PC-9 (cell line): ENCODE data around the gene HIF1A. TPM values are rescaled to one million over a fixed set of nuclear protein-coding genes. Genes with fewer than 3 reads are reported as not detected.

Source experiments
- BruUV-seq: library from RNA; stranded (reverse); fragments of 400-500 nt; replicated peaks from 2 replicates; lab custom pipeline; 2021; lab: Mats Ljungman, UMichigan
- CTCF ChIA-PET: fragments of 300-600 bp; sonication (Branson Sonifier 250); formaldehyde crosslinking; loops from one replicate; lab custom pipeline; 2022; ENCODE audit warnings: antibody characterized with exemption; lab: Charles Lee
- POLR2A ChIA-PET: fragments of 300-600 bp; sonication (Branson Sonifier 250); formaldehyde crosslinking; loops from one replicate; lab custom pipeline; 2022; ENCODE audit warnings: antibody characterized with exemption; ENCODE audit not compliant: unreplicated experiment; lab: Charles Lee
- DNase-seq, 2 experiments: peaks; one replicate each; pipeline versions ENCODE4 v3.0.0 to v3.0.0-alpha.2; 2015 to 2022; ENCODE audit warnings: mixed read lengths in 1 of 2
- H2AFZ ChIP-seq: fragments of 200-600 bp; sonication (generic); 2 replicates; pipeline ENCODE4 v1.8.1; 2017; ENCODE audit warnings: antibody characterized with exemption
- H3F3A ChIP-seq: fragments of 200-600 bp; sonication (generic); 2 replicates; pipeline ENCODE4 v1.8.1; 2017; ENCODE audit warnings: antibody characterized with exemption, mild to moderate bottlenecking, low read depth; ENCODE audit not compliant: insufficient read depth
- H3K27ac ChIP-seq: fragments of 200-600 bp; sonication (generic); 2 replicates; pipeline ENCODE4 v1.6.1; 2016; ENCODE audit warnings: mixed run types
- H3K27me3 ChIP-seq: fragments of 200-600 bp; sonication (generic); 2 replicates; pipeline ENCODE4 v1.6.1; 2016; ENCODE audit warnings: low read depth, mixed run types; ENCODE audit not compliant: insufficient read depth
- H3K36me3 ChIP-seq: fragments of 200-600 bp; sonication (generic); 2 replicates; pipeline ENCODE4 v1.6.1; 2016; ENCODE audit warnings: low read depth, mixed run types
- H3K4me1 ChIP-seq: fragments of 200-600 bp; sonication (generic); replicated peaks from 2 replicates; pipeline ENCODE4 v1.6.1; 2016; ENCODE audit warnings: mixed run types; ENCODE audit not compliant: insufficient read depth
- H3K4me2 ChIP-seq: fragments of 200-600 bp; sonication (generic); 2 replicates; pipeline ENCODE4 v1.6.1; 2017; ENCODE audit warnings: mixed run types
- H3K4me3 ChIP-seq: fragments of 200-600 bp; sonication (generic); 2 replicates; pipeline ENCODE4 v1.6.1; 2016; ENCODE audit warnings: mixed run types
- H3K79me2 ChIP-seq: fragments of 200-600 bp; sonication (generic); 2 replicates; pipeline ENCODE4 v1.6.1; 2017; ENCODE audit warnings: low read depth, mixed run types
- H3K9me2 ChIP-seq: fragments of 200-600 bp; sonication (generic); 2 replicates; pipeline ENCODE4 v1.8.1; 2017; ENCODE audit warnings: mild to moderate bottlenecking; ENCODE audit not compliant: insufficient read depth
- H3K9me3 ChIP-seq: fragments of 200-600 bp; sonication (generic); 2 replicates; pipeline ENCODE4 v1.8.1; 2016; ENCODE audit warnings: low read depth; ENCODE audit not compliant: insufficient read depth
- H4K20me1 ChIP-seq: fragments of 200-600 bp; sonication (generic); 2 replicates; pipeline ENCODE4 v1.8.1; 2017; ENCODE audit not compliant: insufficient read depth
- EZH2 ChIP-seq: fragments of 200-600 bp; sonication (generic); IDR thresholded peaks from 2 replicates; pipeline ENCODE4 v1.8.0; 2017; ENCODE audit warnings: antibody characterized with exemption, low read depth
- intact Hi-C: fragments of 100-400 bp; cut with micrococcal nuclease; formaldehyde crosslinking; loops from one replicate; pipeline ENCODE4 v1.10.0; 2022; ENCODE audit not compliant: unreplicated experiment
- total RNA-seq: library from RNA; stranded (reverse); gene quantifications from 2 replicates; pipeline ENCODE4 v1.2.3, GENCODE V29; 2021
- TF ChIP-seq, protein P1 (sequence below): fragments of 200-600 bp; sonication (generic); conservative IDR thresholded peaks from 2 replicates; pipeline ENCODE4 v1.6.1; 2017; ENCODE audit warnings: mixed run types, antibody characterized with exemption, mild to moderate bottlenecking, moderate library complexity

Gene HIF1A
- total RNA-seq, 1 experiment from 2014 or later, result 146 TPM

DNA sequence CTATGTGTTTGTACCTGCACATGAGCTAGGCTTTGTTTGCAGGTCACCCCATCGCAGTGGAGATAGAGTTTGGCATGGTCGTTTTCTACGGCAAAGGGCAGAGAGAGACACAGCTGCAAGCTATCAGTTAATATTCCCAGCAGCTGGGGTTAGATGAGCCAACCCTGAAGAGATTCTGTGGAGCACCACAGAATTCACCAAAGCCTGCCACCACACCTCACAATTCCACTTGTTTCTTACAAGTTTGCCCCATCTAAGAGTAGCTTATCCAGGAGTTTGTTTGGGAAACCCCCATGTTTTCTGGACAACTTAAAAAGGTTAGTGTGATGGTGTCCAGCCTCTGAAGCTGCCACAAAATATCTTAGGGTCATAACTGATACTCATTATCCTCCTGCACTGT, 20.0 kb upstream of the HIF1A start:
- H3K27ac ChIP-seq, result no peak overlapping the region
- no peaks in the 10 kb centered on the region for H3K36me3 ChIP-seq
- H3K9me2 ChIP-seq, result no peaks in the 10 kb centered on the region; the same call in 1 of the 2 replicates
- no TSS peak for BruUV-seq
- no peaks in the 10 kb centered on the region for H3K27me3 ChIP-seq
- H3K79me2 ChIP-seq, result no peaks in the 10 kb centered on the region
- no peak overlapping the region for H3K4me3 ChIP-seq
- 0 out of 2 replicates have a peak, but pooled peaks cover 4% of the 10 kb centered on the region for H3F3A ChIP-seq
- H3K4me2 ChIP-seq, result no peak overlapping the region
- ChIA-PET POLR2A (interaction anchor here (0.6 kb wide), 1 partner anchor 87 kb away, joined by 5 read pairs; the partner anchor contains the start of gene SNAPC1), CTCF (no interaction called here)
- no peaks in the 10 kb centered on the region for H3K9me3 ChIP-seq
- no peak overlapping the region for H2AFZ ChIP-seq
- intact Hi-C loops, result no loop called here
- no peaks in the 10 kb centered on the region for H3K4me1 ChIP-seq
- no peak for DNase-seq
- H4K20me1 ChIP-seq, result no peaks in the 10 kb centered on the region
- TF ChIP-seq, protein P1, sequence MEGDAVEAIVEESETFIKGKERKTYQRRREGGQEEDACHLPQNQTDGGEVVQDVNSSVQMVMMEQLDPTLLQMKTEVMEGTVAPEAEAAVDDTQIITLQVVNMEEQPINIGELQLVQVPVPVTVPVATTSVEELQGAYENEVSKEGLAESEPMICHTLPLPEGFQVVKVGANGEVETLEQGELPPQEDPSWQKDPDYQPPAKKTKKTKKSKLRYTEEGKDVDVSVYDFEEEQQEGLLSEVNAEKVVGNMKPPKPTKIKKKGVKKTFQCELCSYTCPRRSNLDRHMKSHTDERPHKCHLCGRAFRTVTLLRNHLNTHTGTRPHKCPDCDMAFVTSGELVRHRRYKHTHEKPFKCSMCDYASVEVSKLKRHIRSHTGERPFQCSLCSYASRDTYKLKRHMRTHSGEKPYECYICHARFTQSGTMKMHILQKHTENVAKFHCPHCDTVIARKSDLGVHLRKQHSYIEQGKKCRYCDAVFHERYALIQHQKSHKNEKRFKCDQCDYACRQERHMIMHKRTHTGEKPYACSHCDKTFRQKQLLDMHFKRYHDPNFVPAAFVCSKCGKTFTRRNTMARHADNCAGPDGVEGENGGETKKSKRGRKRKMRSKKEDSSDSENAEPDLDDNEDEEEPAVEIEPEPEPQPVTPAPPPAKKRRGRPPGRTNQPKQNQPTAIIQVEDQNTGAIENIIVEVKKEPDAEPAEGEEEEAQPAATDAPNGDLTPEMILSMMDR, result no peak
- TF ChIP-seq EZH2, result no peak

DNA sequence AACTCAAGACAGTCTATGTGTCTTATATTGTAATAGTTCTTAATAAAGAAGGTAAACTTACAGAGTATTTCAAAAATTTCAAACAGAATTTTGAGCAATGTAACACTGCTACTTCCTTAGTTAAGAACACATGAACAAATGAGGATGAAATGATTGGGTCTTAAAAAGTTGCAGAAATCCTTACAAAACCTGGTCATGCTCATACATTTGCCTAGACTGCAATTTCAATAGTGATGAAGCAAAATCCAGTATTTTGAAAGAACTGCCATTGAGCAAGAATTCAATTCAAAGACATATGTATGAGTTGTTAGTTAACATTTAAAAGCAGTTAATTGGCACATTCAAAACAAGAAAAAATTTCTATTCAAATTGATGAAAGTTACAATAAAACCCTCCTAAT, 17.8 kb upstream of the HIF1A start:
- Histone ChIP-seq H2AFZ (no peak overlapping the region), H3K36me3 (no peaks in the 10 kb centered on the region), H3K4me3 (no peak overlapping the region), H3K79me2 (no peaks in the 10 kb centered on the region), H4K20me1 (no peaks in the 10 kb centered on the region), H3K4me1 (no peaks in the 10 kb centered on the region), H3K27me3 (no peaks in the 10 kb centered on the region), H3K9me2 (no peaks in the 10 kb centered on the region; the same call in 1 of the 2 replicates), H3K4me2 (no peak overlapping the region), H3K9me3 (no peaks in the 10 kb centered on the region), H3F3A (0 out of 2 replicates have a peak, but pooled peaks cover 4% of the 10 kb centered on the region), H3K27ac (no peak overlapping the region)
- BruUV-seq, result no TSS peak
- TF ChIP-seq EZH2, result no peak
- TF ChIP-seq, protein P1, result no peak
- intact Hi-C loops, result no loop called here
- ChIA-PET CTCF (no interaction called here), POLR2A (no interaction called here)
- no peak for DNase-seq

DNA sequence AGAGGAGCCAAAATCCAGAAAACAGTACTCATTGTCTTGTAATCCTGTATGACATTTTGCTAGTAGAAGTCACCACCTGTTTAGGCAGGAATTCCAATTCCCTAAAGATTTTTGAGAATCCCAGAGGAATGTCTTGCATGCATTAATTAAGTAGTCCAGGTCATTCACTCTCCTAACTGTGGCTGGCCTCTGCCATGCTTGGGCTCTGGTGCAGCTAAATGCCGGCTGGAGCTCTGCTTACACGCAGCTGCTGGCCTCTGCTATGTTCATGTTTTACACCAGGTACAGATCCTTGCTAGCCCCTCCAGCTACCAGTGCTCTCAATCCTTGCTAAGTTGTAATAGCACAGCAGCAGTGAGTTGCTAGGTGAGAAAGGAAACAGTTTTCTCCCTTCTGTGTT, 16.3 kb upstream of the HIF1A start:
- no peak for DNase-seq
- BruUV-seq, result no TSS peak
- intact Hi-C loops, result no loop called here

More for the DNA sequence above, 16.3 kb upstream of the HIF1A start:
- CTCF ChIA-PET, result no interaction called here
- POLR2A ChIA-PET, result interaction anchor here (0.6 kb wide), 1 partner anchor 15 kb away, joined by 5 read pairs; no protein-coding TSS in a partner anchor
- no peaks in the 10 kb centered on the region for H3K27me3 ChIP-seq
- H4K20me1 ChIP-seq, result no peaks in the 10 kb centered on the region
- TF ChIP-seq, protein P1, result no peak
- TF ChIP-seq EZH2, result no peak
- H3K27ac ChIP-seq, result no peak overlapping the region
- H3K9me2 ChIP-seq, result no peaks in the 10 kb centered on the region; the same call in 1 of the 2 replicates
- H3K36me3 ChIP-seq, result no peaks in the 10 kb centered on the region
- H3K4me1 ChIP-seq, result no peaks in the 10 kb centered on the region
- peak overlapping the region; percentile 63; the same call in 1 of the 2 replicates for H2AFZ ChIP-seq
- no peak overlapping the region for H3K4me3 ChIP-seq
- H3K4me2 ChIP-seq, result no peak overlapping the region
- no peaks in the 10 kb centered on the region for H3K79me2 ChIP-seq
- no peaks in the 10 kb centered on the region for H3F3A ChIP-seq
- no peaks in the 10 kb centered on the region for H3K9me3 ChIP-seq
